ENCODE data around the gene SYNE4. TPM values are rescaled to one million over a fixed set of nuclear protein-coding genes. Genes with fewer than 3 reads are reported as not detected.

Gene SYNE4
- total RNA-seq, 1 donor from 2014 or later, result 2.0 TPM

- TF ChIP-seq, protein P1, sequence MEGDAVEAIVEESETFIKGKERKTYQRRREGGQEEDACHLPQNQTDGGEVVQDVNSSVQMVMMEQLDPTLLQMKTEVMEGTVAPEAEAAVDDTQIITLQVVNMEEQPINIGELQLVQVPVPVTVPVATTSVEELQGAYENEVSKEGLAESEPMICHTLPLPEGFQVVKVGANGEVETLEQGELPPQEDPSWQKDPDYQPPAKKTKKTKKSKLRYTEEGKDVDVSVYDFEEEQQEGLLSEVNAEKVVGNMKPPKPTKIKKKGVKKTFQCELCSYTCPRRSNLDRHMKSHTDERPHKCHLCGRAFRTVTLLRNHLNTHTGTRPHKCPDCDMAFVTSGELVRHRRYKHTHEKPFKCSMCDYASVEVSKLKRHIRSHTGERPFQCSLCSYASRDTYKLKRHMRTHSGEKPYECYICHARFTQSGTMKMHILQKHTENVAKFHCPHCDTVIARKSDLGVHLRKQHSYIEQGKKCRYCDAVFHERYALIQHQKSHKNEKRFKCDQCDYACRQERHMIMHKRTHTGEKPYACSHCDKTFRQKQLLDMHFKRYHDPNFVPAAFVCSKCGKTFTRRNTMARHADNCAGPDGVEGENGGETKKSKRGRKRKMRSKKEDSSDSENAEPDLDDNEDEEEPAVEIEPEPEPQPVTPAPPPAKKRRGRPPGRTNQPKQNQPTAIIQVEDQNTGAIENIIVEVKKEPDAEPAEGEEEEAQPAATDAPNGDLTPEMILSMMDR (IDR thresholded peaks at IDR 0.05; ENCODE audit: partially characterized antibody, unreplicated experiment), result no peak
- no peak for DNase-seq
Measured at GRCh38 chr19:35975608-35976214, 32.9 kb downstream of the SYNE4 start.

DNA sequence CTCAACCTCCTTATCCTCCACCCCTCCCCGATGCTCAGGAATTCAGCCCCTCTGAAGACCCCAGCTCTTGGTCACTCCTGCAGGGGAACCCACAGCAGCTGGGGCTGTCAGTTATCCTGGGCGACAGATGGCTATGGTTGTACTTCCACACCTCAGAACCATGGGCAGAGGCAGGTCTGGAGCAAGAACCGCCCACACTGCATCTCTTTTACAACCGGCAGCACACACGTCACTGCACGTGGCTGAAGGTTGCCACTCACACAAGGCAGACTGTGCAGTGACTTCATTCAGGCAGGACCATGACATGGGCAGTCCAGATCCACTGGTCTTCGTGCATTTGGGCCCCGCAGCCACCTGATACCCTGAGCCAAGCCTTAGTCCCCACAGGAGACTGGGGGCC, 35.1 kb downstream of the SYNE4 start:
- peaks cover 4% of the 10 kb centered on the region for H3K9me3 Mint-ChIP-seq (ENCODE audit: unreplicated experiment)
- TF ChIP-seq, protein P1 (IDR thresholded peaks at IDR 0.05; ENCODE audit: partially characterized antibody, unreplicated experiment), result no peak
- H3K27ac Mint-ChIP-seq (ENCODE audit: unreplicated experiment), result no peak overlapping the region
- H3K4me1 Mint-ChIP-seq (ENCODE audit: low read depth, unreplicated experiment), result peaks cover 8% of the 10 kb centered on the region
- DNase-seq, result no peak
- H3K36me3 Mint-ChIP-seq (ENCODE audit: unreplicated experiment), result no peaks in the 10 kb centered on the region
- no peak overlapping the region for H3K4me3 Mint-ChIP-seq (ENCODE audit: unreplicated experiment)
- H3K27me3 Mint-ChIP-seq (ENCODE audit: unreplicated experiment), result no peaks in the 10 kb centered on the region

More at GRCh38 chr19:35975608-35976214, 32.9 kb downstream of the SYNE4 start:
- Mint-ChIP-seq H3K4me1 (ENCODE audit: low read depth, unreplicated experiment) (peaks cover 8% of the 10 kb centered on the region), H3K4me3 (ENCODE audit: unreplicated experiment) (no peak overlapping the region), H3K36me3 (ENCODE audit: unreplicated experiment) (no peaks in the 10 kb centered on the region), H3K27me3 (ENCODE audit: unreplicated experiment) (peaks cover under 1% of the 10 kb centered on the region), H3K9me3 (ENCODE audit: unreplicated experiment) (peaks cover 4% of the 10 kb centered on the region), H3K27ac (ENCODE audit: unreplicated experiment) (no peak overlapping the region)

GRCh38 chr19:35966771-35967170, 41.8 kb downstream of the SYNE4 start:
- TF ChIP-seq, protein P1 (IDR thresholded peaks at IDR 0.05; ENCODE audit: partially characterized antibody, unreplicated experiment), result no peak

GRCh38 chr19:35963514-35963913, 45.1 kb downstream of the SYNE4 start:
- Mint-ChIP-seq H3K36me3 (ENCODE audit: unreplicated experiment) (no peaks in the 10 kb centered on the region), H3K4me3 (ENCODE audit: unreplicated experiment) (no peak overlapping the region), H3K27me3 (ENCODE audit: unreplicated experiment) (peaks cover 12% of the 10 kb centered on the region), H3K9me3 (ENCODE audit: unreplicated experiment) (no peaks in the 10 kb centered on the region), H3K27ac (ENCODE audit: unreplicated experiment) (no peak overlapping the region), H3K4me1 (ENCODE audit: low read depth, unreplicated experiment) (no peaks in the 10 kb centered on the region)
- TF ChIP-seq, protein P1 (IDR thresholded peaks at IDR 0.05; ENCODE audit: partially characterized antibody, unreplicated experiment), result no peak
- DNase-seq, result no peak

More at GRCh38 chr19:35966771-35967170, 41.8 kb downstream of the SYNE4 start:
- Mint-ChIP-seq H3K4me3 (ENCODE audit: unreplicated experiment) (no peak overlapping the region), H3K27me3 (ENCODE audit: unreplicated experiment) (peaks cover 7% of the 10 kb centered on the region), H3K4me1 (ENCODE audit: low read depth, unreplicated experiment) (no peaks in the 10 kb centered on the region), H3K36me3 (ENCODE audit: unreplicated experiment) (no peaks in the 10 kb centered on the region), H3K9me3 (ENCODE audit: unreplicated experiment) (no peaks in the 10 kb centered on the region), H3K27ac (ENCODE audit: unreplicated experiment) (no peak overlapping the region)
- DNase-seq, result no peak

DNA sequence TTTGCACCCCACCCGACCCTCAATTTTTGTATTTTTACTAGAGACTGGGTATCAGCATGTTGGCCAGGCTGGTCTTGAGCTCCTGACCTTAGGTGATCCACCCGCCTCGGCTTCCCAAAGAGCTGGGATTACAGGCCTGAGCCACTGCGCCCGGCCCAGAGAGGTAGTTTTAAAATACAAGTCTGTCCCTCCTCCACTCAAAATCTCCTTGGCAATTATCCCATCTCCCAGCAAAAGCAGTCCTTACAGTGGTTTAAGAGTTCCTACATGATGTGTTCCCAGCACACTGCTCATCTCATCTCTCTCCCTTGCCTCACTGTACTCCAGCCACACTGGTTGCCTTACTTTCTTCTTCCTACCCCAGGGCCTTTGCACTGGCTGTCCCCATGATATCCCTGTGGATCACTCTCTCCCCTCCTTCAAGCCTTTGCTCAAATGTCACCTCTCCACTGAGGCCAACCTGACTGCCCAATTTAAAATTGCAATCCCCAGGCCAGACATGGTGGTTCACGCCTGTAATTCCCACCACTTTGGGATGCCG, 48.1 kb downstream of the SYNE4 start:
- no peak overlapping the region for H3K27ac Mint-ChIP-seq (ENCODE audit: unreplicated experiment)
- no peak for DNase-seq
- H3K4me1 Mint-ChIP-seq (ENCODE audit: low read depth, unreplicated experiment), result no peaks in the 10 kb centered on the region
- H3K4me3 Mint-ChIP-seq (ENCODE audit: unreplicated experiment), result peak overlapping the region; percentile 27
- H3K9me3 Mint-ChIP-seq (ENCODE audit: unreplicated experiment), result peaks cover 2% of the 10 kb centered on the region
- peaks cover 13% of the 10 kb centered on the region for H3K27me3 Mint-ChIP-seq (ENCODE audit: unreplicated experiment)
- TF ChIP-seq, protein P1 (IDR thresholded peaks at IDR 0.05; ENCODE audit: partially characterized antibody, unreplicated experiment), result no peak
- H3K36me3 Mint-ChIP-seq (ENCODE audit: unreplicated experiment), result peaks cover 4% of the 10 kb centered on the region

All from glutamatergic neuron (in vitro differentiated cells).